COLO668 (cell line): Measurements from ENCODE around the gene CEP95.
"Not testable (repeated sequence)": the region's sequence is repeated elsewhere in the genome, so short reads cannot be mapped to it uniquely, and the experiment has no call there.

Experiments used
- DNase-seq: peaks from one replicate; lab custom pipeline; 2025; ENCODE audit not compliant: unreplicated experiment; lab: John Stamatoyannopoulos, UW

CEP95 gene, protein sequence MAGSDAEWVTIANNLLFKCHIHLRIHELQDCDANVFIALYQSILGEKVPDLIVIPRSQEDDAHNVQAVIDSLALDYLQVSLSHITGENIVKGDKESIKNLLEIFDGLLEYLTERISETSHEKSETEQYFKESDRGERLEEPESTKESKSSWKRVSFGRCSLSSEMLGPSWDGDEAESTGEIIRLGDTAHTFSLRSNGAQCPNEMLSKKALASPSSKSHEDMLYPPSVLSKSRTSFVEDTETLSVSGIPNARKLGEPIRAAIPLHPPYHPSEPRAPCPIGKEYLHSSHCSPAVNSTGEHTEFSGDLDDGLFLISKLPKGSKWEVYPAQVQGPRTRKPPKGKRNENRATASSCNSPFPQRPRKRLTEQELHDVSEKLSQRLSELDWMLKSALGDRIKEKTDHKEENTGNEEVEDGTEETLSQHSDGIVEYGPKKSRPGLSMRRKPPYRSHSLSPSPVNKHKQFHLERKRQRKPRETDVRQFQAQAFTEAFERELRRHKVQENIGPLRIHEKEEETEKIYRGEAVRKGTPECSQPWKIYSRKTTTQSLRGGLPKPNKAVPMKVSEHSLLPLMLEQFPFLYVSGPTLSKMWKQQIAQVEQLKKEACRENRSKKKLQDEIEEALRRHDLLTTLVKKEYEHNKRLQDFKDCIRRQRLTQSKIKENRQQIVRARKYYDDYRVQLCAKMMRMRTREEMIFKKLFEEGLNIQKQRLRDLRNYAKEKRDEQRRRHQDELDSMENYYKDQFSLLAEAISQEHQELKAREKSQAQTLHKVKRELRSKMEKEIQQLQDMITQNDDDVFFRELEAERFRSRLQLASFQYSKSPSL

DNA sequence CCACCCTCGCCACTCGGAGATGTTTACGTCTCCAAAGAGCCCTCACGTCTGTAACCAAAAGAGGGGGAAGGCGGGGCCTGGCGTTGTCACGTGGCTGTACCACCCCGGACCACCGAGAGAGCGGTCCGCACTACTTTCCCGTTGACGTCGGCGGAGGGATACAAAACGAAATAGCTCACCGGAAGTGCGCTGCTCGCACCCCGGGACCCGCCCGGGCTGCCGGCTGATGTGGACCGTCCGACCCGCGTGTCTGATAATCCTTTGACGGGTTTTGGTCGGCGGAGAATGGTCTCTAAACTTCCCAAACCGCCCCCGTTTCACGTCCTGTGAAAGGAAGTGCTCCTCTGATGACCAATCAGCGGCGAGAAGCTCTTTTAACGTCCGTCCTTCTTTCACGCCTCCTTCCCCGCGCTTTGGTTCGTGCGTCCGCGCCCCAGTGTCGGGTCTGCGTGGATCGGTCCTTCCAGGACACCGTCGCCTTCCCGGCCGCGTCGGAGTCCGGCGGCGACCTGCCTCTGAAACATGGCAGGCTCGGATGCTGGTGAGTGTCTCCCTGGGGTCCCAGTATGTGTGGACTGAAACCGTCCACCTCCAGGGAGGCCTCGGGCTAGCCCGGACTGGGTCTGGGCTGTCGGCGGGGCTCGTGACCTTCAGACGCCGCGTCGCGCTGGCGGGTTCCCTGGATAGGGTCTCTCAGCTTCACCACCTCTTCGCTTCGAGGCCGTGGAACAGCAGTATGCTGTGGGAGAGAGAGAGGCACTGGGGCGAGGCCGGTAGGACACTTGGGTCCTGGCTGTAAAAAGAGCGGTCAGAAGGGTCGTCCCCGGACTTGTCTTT, at the start of gene CEP95:
Gene CEP95 (plus strand): TSS at position 402 of the 837 bp plus-strand sequence. CDS start 121 bp downstream, at position 523.
- peak; percentile 90 for DNase-seq

- no peak for DNase-seq
Observed at GRCh38 chr17:64457156-64457555, 49.6 kb upstream of the CEP95 start.

GRCh38 chr17:64458756-64459155, 48.0 kb upstream of the CEP95 start:
- no peak for DNase-seq

DNA sequence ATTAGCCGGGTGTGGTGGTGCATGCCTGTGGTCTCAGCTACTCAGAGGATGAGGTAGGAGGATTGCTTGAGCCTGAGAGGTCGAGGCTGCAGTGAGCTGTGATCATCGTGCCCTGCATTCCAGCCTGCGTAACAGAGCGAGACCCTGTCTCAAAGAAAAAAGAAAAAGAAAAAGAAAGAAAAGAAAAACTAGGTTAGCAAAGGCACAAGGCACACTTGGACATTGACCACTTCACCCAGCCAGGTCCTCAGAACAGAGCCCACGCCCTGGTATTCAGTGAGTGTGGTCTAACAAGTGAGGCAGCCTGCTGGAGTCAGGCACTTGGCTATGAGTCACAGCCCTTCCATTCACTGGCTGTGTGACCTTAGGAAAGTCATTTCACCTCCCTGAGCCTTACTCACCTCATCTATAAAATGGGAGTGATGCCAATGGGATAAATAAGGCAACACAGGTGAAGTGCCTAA, 47.5 kb upstream of the CEP95 start:
- no peak for DNase-seq

- not testable (repeated sequence) for DNase-seq
Observed at GRCh38 chr17:64459818-64460217, 47.0 kb upstream of the CEP95 start.

- no peak for DNase-seq
Observed at GRCh38 chr17:64460955-64461354, 45.8 kb upstream of the CEP95 start.

- DNase-seq: no peak
Observed at GRCh38 chr17:64461788-64462187, 45.0 kb upstream of the CEP95 start.

DNA sequence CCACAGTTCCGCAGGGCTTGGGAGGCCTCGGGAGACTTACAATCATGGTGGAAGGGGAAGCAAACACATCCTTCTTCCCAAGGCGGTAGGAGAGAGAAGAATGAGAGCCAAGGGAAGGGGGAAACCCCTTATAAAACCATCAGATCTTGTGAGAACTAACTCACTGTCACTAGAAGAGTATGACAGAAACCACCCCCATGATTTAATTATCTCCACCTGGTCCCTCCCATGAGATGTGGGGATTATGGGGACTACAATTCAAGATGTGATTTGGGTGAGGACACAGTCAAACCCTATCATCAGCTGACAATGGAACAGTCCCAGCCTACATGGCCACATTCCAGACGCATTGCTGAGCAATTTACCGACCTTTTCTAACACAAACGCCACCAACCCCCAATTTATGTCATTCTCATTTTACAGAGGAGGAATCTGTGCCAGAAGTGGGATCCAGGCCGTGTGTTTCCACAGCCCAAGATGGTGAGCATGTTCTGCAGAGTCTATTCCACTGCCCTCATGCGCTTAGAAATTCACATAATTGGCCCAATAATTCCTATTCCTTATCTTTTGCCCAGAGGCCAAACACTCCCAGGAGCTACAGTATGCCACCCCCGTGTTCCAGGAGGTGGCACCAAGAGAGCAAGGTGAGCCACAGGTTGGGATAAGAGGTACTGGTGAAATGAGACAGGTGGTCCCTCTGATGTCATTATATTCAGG, 40.6 kb upstream of the CEP95 start:
- DNase-seq: no peak

- not testable (repeated sequence) for DNase-seq
Observed at GRCh38 chr17:64466834-64467233, 39.9 kb upstream of the CEP95 start.

GRCh38 chr17:64470625-64471024, 36.2 kb upstream of the CEP95 start:
- DNase-seq: no peak

DNA sequence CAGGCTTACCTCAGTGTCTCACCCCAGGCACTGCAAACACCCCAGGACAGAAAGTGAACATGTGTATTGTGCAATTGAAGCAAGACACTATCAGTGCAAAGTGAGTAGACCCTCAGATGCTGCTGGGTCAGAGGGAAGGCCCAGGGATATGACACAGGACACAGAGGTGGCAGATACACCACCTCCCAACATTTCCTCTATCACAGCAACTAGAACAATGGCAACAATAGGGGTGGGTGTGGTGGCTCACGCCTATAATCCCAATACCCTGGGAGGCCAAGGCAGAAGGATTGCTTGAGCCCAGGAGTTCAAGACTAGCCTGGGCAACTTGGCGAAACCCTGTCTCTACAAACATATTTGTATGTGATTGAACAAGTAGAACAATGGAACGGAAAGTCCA, 35.3 kb upstream of the CEP95 start:
- DNase-seq: no peak

GRCh38 chr17:64472564-64472963, 34.2 kb upstream of the CEP95 start:
- no peak for DNase-seq

- DNase-seq: no peak
Observed at GRCh38 chr17:64477849-64478248, 28.9 kb upstream of the CEP95 start.

DNA sequence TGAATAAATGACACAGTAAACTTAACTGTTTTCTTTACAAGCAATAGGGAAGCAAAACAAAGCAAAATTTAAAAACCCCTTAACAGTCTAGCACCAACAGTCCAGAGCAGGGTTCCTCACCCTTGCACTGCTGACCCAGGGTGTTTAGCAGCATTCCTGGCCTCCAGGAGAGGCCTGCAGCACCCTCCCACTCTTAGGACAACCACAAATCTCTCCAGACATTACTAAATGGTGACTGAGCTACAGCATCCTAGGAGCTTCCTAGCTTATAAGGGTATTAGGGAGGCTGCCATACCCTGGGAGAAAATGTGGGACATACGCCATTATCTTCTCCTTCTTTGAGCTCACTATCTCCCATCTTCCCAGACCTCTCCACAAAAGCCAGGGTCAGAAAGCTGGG, 25.8 kb upstream of the CEP95 start:
- no peak for DNase-seq

- DNase-seq: no peak
Observed at GRCh38 chr17:64484380-64484779, 22.4 kb upstream of the CEP95 start.

- no peak for DNase-seq
Observed at GRCh38 chr17:64488301-64488700, 18.5 kb upstream of the CEP95 start.

DNA sequence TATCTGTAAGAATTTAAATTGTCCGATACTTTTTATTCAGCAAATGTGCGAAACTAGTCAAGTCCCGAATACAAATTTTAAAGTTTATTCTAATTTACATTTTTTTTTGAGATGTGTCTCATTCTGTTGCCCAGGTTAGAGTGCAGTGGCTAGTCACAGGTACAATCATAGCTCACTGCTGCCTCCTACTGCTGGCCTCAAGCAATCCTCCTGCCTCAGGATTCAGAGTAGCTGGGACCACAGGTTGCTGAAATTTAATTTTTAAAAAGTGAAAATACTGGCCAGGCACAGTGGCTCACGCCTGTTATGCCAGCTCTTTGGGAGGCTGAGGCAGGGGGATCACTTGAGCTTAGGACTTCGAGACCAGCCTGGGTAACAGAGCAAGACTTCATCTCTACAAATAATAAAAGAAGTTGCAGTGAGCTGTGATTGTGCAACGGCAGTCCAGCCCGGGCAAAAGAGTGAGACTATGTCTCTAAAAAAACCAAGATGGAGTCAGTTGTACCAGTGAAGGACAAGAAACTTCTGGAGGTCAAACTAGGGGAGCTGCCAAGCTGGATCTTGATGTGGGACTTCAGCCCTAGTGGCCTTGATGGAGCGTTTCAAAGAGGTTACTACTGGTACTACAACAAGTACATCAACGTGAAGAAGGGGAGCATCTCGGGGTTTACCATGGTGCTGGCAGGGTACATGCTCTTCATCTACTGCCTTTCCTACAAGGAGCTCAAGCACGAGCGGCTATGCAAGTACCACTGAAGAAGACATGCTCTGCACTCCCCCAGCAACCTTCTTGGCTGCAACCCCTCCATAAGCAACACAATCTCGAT, 15.5 kb upstream of the CEP95 start:
- peak; percentile 14 for DNase-seq

DNA sequence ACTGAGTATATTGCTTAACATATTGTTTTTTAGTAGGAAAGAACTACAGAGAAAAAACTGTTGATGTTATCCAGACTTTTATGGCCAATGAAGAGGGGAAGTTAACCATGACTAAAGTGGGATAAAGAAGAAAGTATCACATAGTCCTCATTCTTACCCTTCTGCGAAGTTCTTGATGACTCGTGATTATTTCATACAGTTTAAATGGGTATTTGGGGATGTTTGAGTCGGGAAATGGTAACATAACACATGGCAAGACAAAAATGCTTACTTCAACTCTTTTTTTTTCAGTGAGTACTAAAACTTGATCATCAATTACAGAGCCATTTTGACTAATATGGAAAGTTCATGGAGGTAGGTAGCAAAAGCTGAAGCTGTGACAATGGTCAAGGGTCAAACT, 14.8 kb upstream of the CEP95 start:
- DNase-seq: no peak

DNA sequence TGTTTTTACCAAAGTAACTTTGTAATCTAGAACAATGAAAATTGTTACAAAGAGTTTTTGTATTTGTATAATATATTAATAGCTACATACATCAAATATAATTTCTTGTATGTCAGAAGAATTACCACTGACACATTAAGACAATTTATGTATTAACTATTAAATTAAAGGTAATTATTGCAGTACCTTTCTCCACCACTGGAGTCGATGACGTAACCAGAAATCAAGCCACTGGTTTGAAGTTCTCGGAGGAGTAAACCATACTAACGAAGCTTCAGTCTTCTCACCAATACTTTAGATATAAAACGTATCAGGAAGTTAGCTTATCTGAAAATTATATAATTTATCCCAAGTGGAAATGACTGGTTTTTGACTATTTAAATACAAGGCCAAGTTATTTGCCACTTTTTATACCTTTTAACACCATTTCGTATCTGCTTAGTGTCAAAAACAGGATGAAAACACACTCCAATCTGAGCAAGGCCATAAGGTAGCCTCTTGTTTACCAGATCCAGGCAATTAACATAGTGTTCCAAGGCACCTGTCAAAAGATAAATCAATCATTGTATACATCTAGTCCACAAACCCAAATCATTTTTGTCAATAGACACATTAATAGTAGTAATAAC, 14.2 kb upstream of the CEP95 start:
- no peak for DNase-seq
